GM19351 (cell line): ENCODE data around the gene TRPM2.
"Not testable (repeated sequence)": the region's sequence is repeated elsewhere in the genome, so short reads cannot be mapped to it uniquely, and the experiment has no call there.

ENCODE experiments used
- ATAC-seq: cut with Tn5 transposase; IDR thresholded peaks from one replicate; pipeline ENCODE4 v1.9.1; 2021; ENCODE audit warnings: mild to moderate bottlenecking, moderate library complexity; ENCODE audit not compliant: unreplicated experiment

Gene TRPM2

DNA sequence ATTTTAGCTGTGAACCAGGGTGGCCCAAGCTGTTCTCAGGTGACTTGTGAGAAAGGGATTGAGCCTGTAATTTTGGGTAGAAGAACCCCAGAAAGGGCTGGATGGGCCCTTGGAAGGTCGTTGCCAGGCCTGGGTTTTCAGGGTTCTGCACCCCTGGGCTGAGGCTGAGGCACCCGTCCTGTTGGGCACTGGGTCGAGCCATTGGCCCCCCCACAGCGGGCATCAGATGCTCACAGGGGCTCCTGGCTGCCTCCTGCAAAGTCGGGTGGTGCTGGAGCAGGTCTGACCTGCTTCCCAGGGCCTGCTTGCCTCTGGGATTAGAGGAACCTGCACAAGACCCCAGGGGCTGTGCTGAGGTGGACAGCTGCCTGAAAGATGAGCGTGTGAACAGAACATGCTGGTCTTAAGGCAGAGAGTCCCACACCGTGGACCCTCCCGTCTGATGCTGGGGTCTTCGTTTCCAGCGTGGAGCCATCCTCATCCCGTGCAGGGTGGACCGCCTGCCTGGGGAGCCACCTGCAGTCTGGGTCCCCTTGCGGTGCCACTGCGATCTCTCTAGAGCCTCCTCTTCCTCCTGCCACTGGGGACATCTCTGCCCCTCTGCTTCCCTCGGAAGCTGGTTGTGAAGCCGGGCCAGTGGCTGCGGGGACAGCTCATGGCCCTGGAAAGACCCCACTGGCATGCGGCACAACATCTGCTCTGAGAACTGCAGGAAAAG lies 1.7 kb upstream of the TRPM2 start:
- ATAC-seq: no peak

DNA sequence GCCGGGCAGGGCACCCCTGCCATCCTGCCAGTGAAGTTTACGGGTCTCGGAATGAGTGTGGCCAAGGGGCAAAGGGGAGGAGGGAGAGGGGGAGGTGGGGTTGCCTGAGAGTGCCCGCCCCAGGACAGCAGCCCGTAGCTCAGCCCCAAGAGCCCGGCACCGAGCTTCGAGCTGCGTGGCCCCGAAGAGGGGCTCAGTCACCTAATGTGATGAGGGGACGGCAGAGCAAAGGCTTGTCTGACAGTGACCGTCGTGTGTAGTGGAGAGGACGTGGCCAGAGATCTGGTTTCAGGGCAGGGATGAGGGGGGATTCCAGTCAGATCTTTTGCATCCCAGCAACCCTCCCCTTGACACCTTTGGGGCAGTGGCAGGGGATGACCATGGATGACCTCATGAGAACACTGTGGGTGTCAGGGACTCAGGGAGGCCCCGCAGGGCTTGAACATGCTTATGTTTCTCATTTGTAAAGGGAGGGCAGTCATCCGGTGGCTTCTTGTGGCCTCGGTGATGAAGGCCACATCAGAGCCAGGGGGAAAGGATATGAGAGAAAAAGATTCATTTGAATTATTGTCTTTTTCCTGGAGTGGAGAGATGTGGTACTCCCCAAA lies 1.1 kb upstream of the TRPM2 start:
- no peak for ATAC-seq

DNA sequence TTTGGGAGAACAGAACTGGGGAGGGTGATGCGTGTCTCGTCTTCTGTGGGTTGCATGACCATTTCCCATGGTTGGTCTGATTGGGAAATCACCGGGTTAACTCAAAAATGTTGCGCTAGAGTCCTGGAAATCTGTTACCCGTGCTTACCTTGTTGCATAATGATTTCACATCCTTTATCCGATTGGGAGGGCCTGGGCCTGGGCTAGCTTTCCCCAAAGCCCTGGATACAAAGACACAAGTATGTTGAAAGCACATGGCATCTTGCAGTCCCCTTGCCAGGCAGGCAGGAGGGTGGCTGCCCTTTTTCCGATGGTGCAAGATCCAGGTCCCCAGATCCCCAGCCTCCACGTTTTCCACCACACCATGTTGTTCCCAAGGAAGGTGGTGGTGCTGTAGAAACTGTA lies 582 bp downstream of the TRPM2 start:
- ATAC-seq: no peak

DNA sequence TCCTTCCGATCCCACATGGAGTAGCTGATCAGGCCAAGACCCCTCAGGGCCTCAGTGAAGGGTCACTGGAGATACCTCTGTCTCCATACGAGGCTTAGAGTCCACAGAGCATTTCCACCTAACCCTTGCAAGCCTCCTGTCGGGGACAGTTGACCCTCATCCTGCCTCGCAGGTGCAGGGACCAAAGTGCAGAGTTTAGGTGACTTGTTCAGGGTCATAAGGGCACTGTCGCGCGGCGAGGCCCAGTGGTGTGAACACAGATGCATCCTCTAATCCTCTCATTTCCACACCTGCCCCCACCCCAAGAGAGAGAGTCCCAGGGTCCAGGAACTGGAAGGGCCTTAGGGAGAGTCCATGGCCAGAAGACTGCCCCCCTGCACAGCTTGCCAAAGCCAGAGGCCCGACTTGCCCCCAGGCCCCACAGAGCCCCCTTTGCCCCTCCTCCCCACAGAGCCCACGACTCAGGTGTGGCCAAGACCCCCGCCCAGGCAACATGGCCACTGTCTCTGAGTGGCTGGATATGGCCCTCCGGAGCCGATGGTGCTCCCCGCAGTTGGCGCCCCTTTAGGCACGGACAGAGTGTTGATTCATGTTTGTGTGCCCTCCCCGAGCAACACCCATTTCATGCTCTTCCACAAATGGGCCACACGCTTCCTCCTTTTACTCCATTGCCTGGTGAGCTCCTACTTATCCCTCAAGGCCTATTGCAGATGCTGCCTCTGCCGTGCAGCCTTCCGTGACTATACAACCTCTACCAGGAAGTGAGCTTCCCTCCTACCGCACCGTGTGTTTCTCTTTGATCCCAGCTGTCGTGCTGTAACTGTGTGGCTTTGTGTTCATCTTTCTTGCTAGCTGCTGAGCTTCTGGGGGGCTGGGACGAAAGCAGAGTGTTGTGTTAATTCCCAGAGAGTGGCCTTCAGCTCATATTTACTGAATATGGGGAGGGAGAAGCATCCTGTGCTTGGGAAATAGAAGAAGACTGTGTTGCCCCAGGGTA lies 1.7 kb downstream of the TRPM2 start:
- no peak for ATAC-seq

DNA sequence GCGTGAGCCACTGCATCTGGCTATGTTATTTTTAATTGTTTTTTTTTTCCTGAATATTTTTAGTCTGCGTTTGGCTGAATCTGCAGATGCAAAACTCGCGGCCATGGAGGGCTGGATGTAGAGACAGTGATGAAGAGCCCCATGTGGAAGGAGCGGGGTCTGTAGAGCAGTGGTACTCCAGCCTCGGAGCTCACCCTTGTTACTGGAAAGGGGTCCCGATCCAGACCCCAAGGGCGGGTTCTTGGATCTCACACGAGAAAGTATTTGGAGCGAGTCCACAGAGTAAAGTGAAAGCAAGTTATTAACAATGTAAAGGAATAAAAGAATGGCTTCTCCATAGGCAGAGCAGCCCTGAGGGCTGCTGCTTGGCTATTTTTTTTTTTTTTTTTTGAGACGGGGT lies 2.7 kb downstream of the TRPM2 start:
- no peak for ATAC-seq

DNA sequence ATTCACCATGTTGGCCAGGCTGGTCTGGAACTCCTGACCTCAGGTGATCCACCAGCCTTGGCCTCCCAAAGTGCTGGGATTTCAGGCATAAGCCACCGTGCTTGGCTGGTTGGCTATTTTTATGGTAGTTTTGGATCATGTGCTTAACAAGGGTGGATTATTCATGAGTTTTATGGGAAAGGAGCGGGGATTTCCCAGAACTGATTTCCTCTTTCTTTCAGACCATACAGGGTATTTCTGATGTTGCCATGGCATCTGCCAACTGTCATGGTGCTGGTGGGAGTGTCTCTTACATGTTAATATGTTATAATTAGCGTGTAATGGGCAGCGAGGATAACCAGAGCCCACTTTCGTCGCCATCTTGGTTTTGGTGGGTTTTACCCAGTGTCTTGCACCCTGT lies 3.2 kb downstream of the TRPM2 start:
- ATAC-seq: no peak

DNA sequence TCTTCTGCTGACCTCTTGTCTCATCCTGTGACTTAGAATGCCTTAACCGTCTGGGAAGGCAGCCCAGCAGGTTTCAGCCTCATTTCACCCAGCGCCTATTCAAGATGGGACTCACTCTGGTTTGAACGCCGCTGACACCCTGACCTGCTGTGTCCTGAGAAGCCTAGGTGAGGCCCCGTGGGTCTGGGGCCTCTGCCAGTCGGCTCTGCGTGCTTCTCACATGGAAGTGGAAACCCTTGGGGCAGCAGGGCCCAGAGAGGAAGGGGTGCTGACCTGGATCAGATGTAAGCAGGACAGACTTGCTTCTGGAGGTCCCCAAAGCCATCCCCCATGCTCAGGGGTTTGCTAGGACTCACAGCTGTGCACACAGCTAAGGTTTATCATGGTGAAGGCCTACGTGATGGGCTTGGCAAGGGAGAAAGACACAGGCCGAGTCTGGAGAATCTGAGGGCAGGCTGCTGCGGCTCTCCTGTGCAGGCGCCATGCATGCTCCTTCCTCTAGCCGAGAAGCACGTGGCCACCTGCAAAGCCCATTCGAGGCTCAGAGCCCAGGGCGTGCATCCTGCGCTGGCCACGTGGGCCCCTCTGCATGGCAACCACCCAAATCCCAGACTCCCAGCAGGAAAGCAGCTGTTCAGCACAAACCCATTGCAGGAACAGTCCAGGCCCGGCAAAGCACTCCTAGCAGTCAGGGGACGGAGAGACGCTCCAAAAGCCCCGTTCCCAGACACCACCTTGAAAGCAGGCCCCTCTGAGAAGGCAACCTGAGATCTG lies 3.8 kb downstream of the TRPM2 start:
- ATAC-seq: no peak

DNA sequence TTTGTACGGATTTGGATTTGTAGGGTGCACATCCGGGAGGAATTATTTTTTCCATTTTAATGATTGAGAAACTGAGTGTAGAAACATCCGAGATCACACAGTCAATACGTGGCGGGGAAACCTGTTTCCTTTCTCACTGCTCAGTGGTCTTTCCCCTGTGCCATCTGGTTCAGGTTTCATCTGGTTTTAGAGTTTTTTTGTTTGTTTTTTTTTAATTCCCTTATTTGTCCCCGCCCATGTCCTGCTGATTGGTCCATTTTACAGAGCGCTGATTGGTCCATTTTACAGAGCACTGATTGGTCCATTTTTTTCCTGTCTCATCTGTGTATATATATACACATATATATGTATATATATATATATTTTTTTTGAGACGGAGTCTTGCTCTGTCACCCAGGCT lies 6.0 kb downstream of the TRPM2 start:
- ATAC-seq: no peak

DNA sequence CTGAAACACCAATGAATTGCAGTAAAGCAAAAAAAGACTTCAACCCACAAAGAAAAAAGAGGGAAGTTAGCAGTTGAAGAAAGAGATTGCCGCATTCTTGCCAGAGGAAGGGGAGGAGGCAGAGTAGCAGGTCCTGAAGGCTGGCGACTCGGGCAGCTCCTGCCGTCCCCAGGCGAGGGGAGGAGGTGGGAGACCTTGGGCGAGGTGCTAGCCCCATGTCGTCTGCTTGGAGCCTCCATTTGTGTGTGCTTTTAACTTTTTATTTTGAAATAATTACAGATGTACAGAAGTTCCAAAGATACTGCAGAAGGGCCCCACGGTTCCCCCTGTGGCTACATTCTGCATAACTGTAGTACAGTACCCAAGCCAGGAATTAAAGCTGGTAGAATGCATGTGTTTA lies 6.7 kb downstream of the TRPM2 start:
- no peak for ATAC-seq

DNA sequence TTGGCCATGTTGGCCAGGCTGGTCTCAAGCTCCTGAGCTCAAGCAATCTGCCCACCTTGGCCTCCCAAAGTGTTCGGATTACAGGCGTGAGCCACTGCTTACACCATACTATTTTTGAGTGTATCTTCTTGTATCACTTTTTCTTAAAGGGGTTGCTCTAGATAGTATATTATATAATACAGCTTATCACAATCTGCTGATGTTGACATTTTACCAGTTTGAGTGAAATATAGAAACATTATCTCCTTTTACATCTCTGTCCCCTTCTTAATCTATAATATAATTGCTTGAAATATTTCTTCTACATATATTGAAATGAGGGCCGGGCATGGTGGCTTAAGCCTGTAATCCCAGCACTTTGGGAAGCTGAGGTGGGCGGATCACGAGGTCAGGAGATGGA lies 8.5 kb downstream of the TRPM2 start:
- not testable (repeated sequence) for ATAC-seq

DNA sequence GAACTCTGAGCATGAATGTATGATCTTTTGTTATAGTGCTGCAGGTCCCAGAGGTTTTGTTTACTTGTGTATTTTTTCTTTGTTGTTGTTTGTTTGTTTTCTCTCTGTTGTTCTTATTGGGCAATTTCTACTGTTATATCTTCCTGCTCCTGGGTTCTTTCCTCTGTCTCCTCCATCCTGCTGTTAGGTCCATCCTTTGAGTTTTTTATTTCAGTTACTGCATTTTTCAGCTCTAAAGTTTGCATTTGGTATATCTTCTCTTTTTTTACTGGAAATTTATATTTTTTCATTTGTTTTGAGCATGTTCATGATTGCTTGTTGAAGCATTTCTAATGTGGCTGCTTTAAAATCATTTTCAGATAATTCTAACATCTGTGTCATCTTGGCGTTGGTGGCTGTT lies 9.9 kb downstream of the TRPM2 start:
- ATAC-seq: no peak

DNA sequence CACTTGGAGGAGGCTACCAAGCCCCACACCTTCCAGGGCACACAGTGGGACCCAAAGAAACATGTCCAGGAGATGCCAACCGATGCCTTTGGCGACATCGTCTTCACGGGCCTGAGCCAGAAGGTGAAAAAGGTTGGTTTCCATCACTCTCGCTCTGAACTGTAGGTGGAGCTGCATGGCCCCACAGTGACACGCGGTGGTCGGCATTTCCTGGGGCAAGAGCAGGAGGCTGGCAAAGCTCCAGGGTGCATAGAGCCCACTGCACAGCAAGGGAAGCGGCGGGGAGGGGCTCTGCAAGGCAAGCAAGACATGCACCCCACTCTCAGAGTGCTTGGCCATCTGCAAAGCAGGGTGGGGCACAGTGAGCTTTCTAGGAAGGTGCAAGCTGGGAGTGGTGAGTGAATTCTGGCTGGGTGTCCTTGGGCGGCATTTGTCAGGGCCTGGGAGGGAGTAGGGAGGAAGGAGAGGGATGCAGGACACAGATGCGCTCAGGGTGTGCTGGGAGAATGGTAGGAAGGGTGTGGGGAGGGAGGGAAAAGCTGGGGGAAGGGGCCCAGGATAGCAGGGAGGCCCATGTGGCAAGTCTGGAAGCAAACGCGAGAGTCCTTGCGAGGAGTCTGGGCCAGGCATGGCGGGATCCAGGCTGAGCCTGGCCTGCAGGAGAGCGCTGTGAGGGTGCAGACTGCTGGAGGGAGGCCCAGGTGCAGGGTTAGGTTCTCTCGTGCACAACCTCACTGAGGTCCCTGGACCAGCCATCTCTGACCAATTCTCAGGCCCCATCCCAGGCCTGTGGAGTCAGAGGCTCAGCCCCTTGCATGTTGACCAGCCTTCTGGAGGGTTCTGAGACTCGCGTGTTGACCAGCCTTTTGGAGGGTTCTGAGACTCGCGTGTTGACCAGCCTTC lies 11.0 kb downstream of the TRPM2 start:
- ATAC-seq: no peak

DNA sequence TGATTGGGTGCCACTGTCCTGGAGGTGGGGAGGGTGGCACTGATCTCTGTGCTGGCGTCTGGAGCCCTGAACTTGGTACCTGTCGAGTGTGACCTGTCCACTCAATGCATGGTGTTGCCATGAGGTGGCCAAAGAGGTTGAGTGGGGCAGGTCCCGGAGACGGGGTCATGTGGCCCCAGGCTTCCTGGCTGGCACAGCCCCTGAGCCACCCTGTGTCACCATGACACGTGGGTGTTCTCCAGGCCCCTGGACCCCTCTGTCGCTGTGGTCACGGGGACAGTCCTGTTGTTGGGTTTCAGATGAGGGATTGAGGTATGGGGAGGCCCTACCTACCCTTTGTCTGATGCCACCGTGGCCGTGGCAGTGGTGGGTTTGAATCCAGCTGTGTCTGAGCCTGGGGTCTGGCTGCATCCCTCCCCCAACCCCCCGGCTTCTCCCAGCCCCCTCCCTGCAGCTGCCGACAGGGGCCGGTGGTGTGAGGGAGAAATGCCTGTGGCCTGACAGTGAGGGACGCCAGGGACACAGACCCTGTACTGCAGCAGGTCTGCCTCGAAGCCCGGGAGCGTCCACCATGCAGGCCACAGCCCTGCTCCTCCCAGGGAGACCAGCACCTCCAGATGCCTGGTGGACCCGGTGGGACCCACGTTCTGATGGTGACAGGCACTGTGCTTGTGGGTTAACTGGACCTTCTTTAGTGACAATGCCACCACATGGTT lies 12.0 kb downstream of the TRPM2 start:
- no peak for ATAC-seq

DNA sequence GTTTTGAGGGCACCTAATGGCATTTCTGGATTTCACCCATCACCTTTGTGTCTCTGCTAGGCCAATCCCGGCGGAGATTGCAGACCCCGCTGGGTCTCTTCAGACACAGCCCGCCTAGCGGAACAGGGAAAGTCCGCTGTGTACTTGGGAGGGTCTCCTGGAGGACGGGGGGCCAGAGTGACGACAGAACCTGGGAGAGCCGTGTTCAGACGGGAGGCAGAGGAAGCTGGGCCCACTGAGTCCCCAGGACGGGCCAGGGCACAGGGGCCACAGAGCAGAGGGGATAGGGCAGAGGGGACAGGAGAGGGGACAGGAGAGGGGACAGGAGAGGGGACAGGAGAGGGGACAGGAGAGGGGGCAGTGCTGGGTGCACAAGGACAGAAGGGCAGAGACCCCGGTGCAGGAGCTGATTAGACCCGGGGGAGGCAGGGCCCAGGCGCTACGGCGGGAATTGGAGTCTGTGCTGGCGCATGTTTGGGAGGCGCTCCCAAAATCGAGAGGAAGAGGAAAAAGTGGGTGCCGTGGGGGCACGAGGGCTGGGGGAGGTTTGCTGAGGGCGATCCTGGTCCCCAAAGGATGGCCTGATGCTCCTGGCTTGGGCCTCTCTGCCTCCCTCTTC lies 12.7 kb downstream of the TRPM2 start:
- no peak for ATAC-seq

DNA sequence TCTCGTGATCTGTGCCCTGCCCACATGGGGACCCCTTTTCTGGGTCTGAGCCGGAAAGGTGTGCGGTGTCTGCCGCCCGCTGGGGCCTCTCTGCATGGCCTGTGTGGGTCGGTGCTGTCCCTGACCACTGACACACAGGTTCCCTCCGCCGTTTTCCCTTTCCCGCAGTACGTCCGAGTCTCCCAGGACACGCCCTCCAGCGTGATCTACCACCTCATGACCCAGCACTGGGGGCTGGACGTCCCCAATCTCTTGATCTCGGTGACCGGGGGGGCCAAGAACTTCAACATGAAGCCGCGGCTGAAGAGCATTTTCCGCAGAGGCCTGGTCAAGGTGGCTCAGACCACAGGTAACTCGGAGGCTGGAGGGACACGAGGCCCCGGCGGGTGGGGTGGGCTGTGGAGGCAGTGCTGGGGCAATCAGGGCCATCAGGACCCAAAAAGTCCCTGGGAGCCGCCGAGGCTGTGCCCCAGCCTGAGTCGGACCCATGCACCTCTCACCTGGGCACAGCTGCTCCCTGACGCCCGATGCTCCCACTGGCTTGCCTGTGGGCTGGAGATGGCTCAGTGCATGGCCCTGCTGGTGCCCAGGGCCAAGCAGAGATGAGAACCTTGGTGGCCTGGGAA lies 13.3 kb downstream of the TRPM2 start:
- no peak for ATAC-seq

DNA sequence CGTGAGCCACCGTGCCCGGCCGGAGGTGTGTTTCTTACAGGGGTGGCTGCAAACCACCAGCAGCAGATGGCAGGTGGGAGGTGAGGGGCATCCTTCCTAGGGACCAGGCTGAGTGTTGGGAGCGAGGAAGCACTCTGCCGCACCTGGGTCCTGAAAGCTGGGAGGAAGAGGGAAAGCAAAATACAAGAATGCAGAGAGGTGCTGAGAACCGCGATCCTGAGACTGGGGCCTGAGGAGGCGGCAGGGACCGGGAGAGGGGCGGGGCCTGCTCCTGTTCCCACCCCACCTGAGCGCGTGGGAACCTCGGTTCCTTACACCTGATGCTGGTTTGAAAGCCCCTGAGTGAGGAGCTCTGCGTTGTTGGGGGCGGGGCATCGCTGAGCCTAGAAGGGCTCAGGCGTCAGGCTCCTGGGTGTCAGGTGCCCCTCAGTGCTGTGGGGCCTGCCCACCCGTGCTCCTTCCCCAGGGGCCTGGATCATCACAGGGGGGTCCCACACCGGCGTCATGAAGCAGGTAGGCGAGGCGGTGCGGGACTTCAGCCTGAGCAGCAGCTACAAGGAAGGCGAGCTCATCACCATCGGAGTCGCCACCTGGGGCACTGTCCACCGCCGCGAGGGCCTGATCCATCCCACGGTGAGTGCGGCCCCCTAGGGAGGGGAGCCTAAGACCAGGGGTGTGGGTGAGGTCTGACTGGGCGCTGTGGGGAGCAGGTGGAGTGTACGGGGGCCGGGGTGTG lies 15.5 kb downstream of the TRPM2 start:
- ATAC-seq: no peak

DNA sequence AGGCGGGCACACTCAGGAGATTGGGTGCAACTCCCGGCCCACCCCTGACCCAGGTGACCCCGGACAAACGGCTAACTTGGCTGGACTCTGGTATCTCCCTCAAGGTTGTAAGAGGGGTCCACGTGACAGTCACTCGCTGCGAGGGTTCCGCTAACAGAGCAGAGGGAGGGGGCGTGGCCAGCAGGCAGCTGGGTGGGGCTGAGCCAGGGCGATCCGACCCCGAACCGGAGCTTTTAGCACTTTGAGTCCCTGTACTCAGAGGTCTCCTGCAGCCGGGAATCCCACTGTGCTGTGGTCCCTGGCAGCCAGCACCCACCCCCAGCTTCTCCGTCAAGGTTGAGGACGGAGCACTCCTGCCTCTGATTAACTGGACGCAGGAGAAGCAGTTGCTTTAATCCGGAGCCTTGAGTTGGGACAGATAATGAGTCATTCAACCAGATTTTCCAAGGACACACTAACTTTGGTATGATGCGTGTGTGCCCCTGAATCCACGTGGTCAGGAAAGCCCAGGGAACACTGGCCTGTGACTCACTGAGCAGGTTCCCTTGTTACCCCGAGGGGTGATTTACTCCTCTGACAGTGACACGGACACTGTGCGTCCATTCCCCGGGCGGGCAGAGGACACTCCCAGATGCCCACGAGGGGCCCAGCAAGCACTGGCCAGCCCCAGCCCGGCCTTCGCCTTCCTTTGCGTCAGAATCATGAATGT lies 16.8 kb downstream of the TRPM2 start:
- ATAC-seq: no peak
